Tibial artery (tissue), 4 donors: Measurements from ENCODE around the gene N4BP2.
"Not testable (repeated sequence)": the region's sequence is repeated elsewhere in the genome, so short reads cannot be mapped to it uniquely, and the experiment has no call there.

Experiments
- DNase-seq, 2 donors: peaks; one replicate each; pipeline ENCODE4 v3.0.0-alpha.2; 2019
- H3K27ac ChIP-seq, 2 donors: fragments of 200-600 bp; sonication (generic) in 1 of 2; 1 replicate in 1 of 2; 2 replicates in 1 of 2; pipeline ENCODE4 v1.5.1; 2018 to 2019; ENCODE audit warnings: mild to moderate bottlenecking in 1 of 2
- H3K27me3 ChIP-seq, 2 donors: fragments of 200-600 bp; sonication (generic) in 1 of 2; one replicate each; pipeline versions ENCODE4 v1.5.1 to v1.6.0; 2016 to 2019
- H3K36me3 ChIP-seq, 3 donors: fragments of 200-600 bp; sonication (generic) in 2 of 3; one replicate each; pipeline ENCODE4 v1.5.1; 2016 to 2019; ENCODE audit warnings: mild to moderate bottlenecking in 2 of 3
- H3K4me1 ChIP-seq, 4 donors: fragments of 200-600 bp; sonication (generic) in 2 of 4; 1 replicate in 3 of 4; 2 replicates in 1 of 4; pipeline ENCODE4 v1.5.1; 2016 to 2019
- H3K4me3 ChIP-seq, 2 donors: fragments of 200-600 bp; sonication (generic) in 1 of 2; 1 replicate in 1 of 2; 2 replicates in 1 of 2; pipeline ENCODE4 v1.5.1; 2018 to 2019; ENCODE audit warnings: mild to moderate bottlenecking in 2 of 2
- H3K9me3 ChIP-seq, 3 donors: fragments of 200-600 bp; sonication (generic) in 1 of 3; one replicate each; pipeline ENCODE4 v1.5.1; 2016 to 2019
- CTCF ChIP-seq, 2 experiments: fragments of 200-600 bp in 1 of 2; fragments of 450-650 bp in 1 of 2; IDR thresholded peaks; one replicate each; pipeline ENCODE4 v1.5.1; 2017 to 2019; ENCODE audit warnings: antibody characterized with exemption in 2 of 2, mild to moderate bottlenecking in 1 of 2, moderate library complexity in 1 of 2
- intact Hi-C: fragments of 100-400 bp; cut with DNase I; formaldehyde crosslinking; loops from one replicate; pipeline ENCODE4 v1.15.0; 2023; ENCODE audit warnings: low total_unique reads

N4BP2 gene

GRCh38 chr4:40056716-40057585 lies at the start of gene N4BP2:
N4BP2 (plus strand) TSS chr4:40056850; CDS start chr4:40097341, 40,491 bp downstream.
- Histone ChIP-seq H3K27ac (peak within 1 kb of the TSS; percentile 97 to 100), H3K27me3 (no peaks in the 10 kb centered on the region), H3K36me3 (no peaks in the 10 kb centered on the region), H3K4me3 (peak within 1 kb of the TSS; percentile 95 to 99), H3K9me3 (no peaks in the 10 kb centered on the region), H3K4me1 (peaks cover 0 to 28% (median 9%) of the 10 kb centered on the region in 4 donors)
- DNase-seq, result peak; percentile 72 to 90
- TF ChIP-seq CTCF (IDR thresholded peaks at IDR 0.05), result peak; percentile 52 to 84
- intact Hi-C loops, result loop anchor here (5.0 to 10.0 kb wide), 3 partner anchors 250 to 1158 kb away; partner anchors contain the start of genes APBB2 and UBE2K

GRCh38 chr4:40016007-40016406 lies 40.6 kb upstream of the N4BP2 start:
- no peak for TF ChIP-seq CTCF (IDR thresholded peaks at IDR 0.05)
- H3K9me3 ChIP-seq, result no peaks in the 10 kb centered on the region
- no peaks in the 10 kb centered on the region for H3K4me1 ChIP-seq
- no peak overlapping the region for H3K27ac ChIP-seq
- intact Hi-C loops, result no loop called here
- H3K4me3 ChIP-seq, result no peak overlapping the region
- no peaks in the 10 kb centered on the region for H3K36me3 ChIP-seq
- DNase-seq, result no peak
- H3K27me3 ChIP-seq, result no peaks in the 10 kb centered on the region

GRCh38 chr4:40020221-40020620 lies 36.4 kb upstream of the N4BP2 start:
- TF ChIP-seq CTCF (IDR thresholded peaks at IDR 0.05), result no peak
- H3K27me3 ChIP-seq, result no peaks in the 10 kb centered on the region
- no peak for DNase-seq
- no peaks in the 10 kb centered on the region for H3K36me3 ChIP-seq
- intact Hi-C loops, result no loop called here
- no peak overlapping the region for H3K4me3 ChIP-seq
- no peaks in the 10 kb centered on the region for H3K9me3 ChIP-seq
- no peaks in the 10 kb centered on the region for H3K4me1 ChIP-seq
- no peak overlapping the region for H3K27ac ChIP-seq

- H3K27me3 ChIP-seq, H3K4me3 ChIP-seq, H3K9me3 ChIP-seq, H3K27ac ChIP-seq, H3K4me1 ChIP-seq, intact Hi-C loops, DNase-seq, H3K36me3 ChIP-seq: not testable (repeated sequence)
Measured at GRCh38 chr4:40021116-40021515, 35.5 kb upstream of the N4BP2 start.

- H3K27me3 ChIP-seq, intact Hi-C loops, H3K4me3 ChIP-seq, H3K4me1 ChIP-seq, H3K9me3 ChIP-seq, H3K36me3 ChIP-seq, DNase-seq, H3K27ac ChIP-seq: not testable (repeated sequence)
Measured at GRCh38 chr4:40024049-40024448, 32.6 kb upstream of the N4BP2 start.

GRCh38 chr4:40032785-40033184 lies 23.9 kb upstream of the N4BP2 start:
- Histone ChIP-seq H3K4me3 (no peak overlapping the region), H3K36me3 (no peaks in the 10 kb centered on the region), H3K4me1 (no peaks in the 10 kb centered on the region), H3K27ac (no peak overlapping the region), H3K27me3 (no peaks in the 10 kb centered on the region), H3K9me3 (no peaks in the 10 kb centered on the region)
- intact Hi-C loops, result no loop called here
- no peak for DNase-seq
- TF ChIP-seq CTCF (IDR thresholded peaks at IDR 0.05), result no peak
